CD4-positive, alpha-beta memory T cell (primary cell): Measurements from ENCODE around the gene GNA14. TPM values are rescaled to one million over a fixed set of nuclear protein-coding genes. Genes with fewer than 3 reads are reported as not detected.

Experiments used
- CTCF ChIA-PET: fragments of 350-600 bp; sonication (Branson Sonifier 250); formaldehyde crosslinking; loops from one replicate; lab custom pipeline; 2021; ENCODE audit warnings: inconsistent platforms; ENCODE audit not compliant: partially characterized antibody; lab: Charles Lee
- POLR2A ChIA-PET: fragments of 350-600 bp; sonication (Branson Sonifier 250); formaldehyde crosslinking; loops from one replicate; lab custom pipeline; 2021; ENCODE audit not compliant: partially characterized antibody; lab: Charles Lee
- DNase-seq, 5 donors: peaks; one replicate each; pipeline versions ENCODE4 v3.0.0 to v3.0.0-alpha.2; 2020 to 2022; ENCODE audit warnings: mixed read lengths in 1 of 5
- H3K27ac ChIP-seq: one replicate; pipeline ENCODE4 v1.7.0; 2013; ENCODE audit warnings: low read depth, low read length
- H3K27me3 ChIP-seq: 2 replicates; pipeline ENCODE4 v1.7.0; 2013; ENCODE audit warnings: mild to moderate bottlenecking, low read length, moderate library complexity; ENCODE audit not compliant: insufficient read depth
- H3K36me3 ChIP-seq: 2 replicates; pipeline ENCODE4 v1.7.0; 2013; ENCODE audit warnings: mild to moderate bottlenecking, low read length, moderate library complexity; ENCODE audit not compliant: insufficient read depth
- H3K4me1 ChIP-seq: 2 replicates; pipeline ENCODE4 v1.7.0; 2013; ENCODE audit warnings: mild to moderate bottlenecking, low read length, moderate library complexity; ENCODE audit not compliant: insufficient read depth
- H3K4me3 ChIP-seq, 2 donors: one replicate each; pipeline ENCODE4 v1.7.0; 2013; ENCODE audit warnings: low read length in 2 of 2, mild to moderate bottlenecking in 1 of 2
- H3K9me3 ChIP-seq, 2 donors: one replicate each; pipeline ENCODE4 v1.7.0; 2013; ENCODE audit warnings: low read length in 2 of 2, control low read depth in 1 of 2; ENCODE audit not compliant: control insufficient read depth in 1 of 2
- H3K27ac Mint-ChIP-seq, 7 donors: one replicate each; pipeline ENCODE4 v1.8.0; 2020 to 2021; ENCODE audit warnings: mixed read lengths in 7 of 7, mild to moderate bottlenecking in 6 of 7, inconsistent platforms in 3 of 7, moderate library complexity in 3 of 7
- H3K27me3 Mint-ChIP-seq, 2 donors: one replicate each; pipeline ENCODE4 v1.8.0; 2020 to 2021; ENCODE audit warnings: mixed read lengths in 2 of 2
- H3K36me3 Mint-ChIP-seq, 2 donors: one replicate each; pipeline ENCODE4 v1.8.0; 2020 to 2021; ENCODE audit warnings: mixed read lengths in 2 of 2, inconsistent platforms in 1 of 2, mild to moderate bottlenecking in 1 of 2
- H3K4me1 Mint-ChIP-seq, 4 donors: one replicate each; pipeline ENCODE4 v1.8.0; 2020 to 2021; ENCODE audit warnings: mixed read lengths in 4 of 4, mild to moderate bottlenecking in 1 of 4
- H3K4me3 Mint-ChIP-seq, 8 donors: one replicate each; pipeline ENCODE4 v1.8.0; 2020 to 2021; ENCODE audit warnings: mixed read lengths in 8 of 8, mild to moderate bottlenecking in 7 of 8, moderate library complexity in 6 of 8, inconsistent platforms in 3 of 8
- H3K9me3 Mint-ChIP-seq, 8 donors: one replicate each; pipeline ENCODE4 v1.8.0; 2020 to 2021; ENCODE audit warnings: mixed read lengths in 8 of 8, mild to moderate bottlenecking in 5 of 8, inconsistent platforms in 3 of 8, moderate library complexity in 1 of 8
- intact Hi-C: fragments of 100-400 bp; cut with micrococcal nuclease; formaldehyde crosslinking; loops from one replicate; pipeline ENCODE4 v1.15.1; 2023
- polyA plus RNA-seq, 2 donors: library from polyadenylated mRNA; unstranded; fragments of 300-500 nt; fragmentation: Illumina TruSeq; gene quantifications; one replicate each; pipeline ENCODE4 v1.2.3, GENCODE V29; 2021
- total RNA-seq, 2 experiments: library from RNA; stranded (reverse); gene quantifications; one replicate each; pipeline ENCODE4 v1.2.3, GENCODE V29; 2021

Gene GNA14
- total and polyA plus RNA-seq, 4 experiments from 2014 or later: not detected

- no peaks in the 10 kb centered on the region for H3K4me1 ChIP-seq
- H3K27me3 ChIP-seq: no peaks in the 10 kb centered on the region
- H3K4me3 ChIP-seq: no peak overlapping the region
- peaks cover 0 to 10% (median 6%) of the 10 kb centered on the region in 8 donors for H3K9me3 Mint-ChIP-seq
- DNase-seq: no peak
- no peaks in the 10 kb centered on the region for H3K4me1 Mint-ChIP-seq
- H3K27ac Mint-ChIP-seq: no peak overlapping the region
- H3K27ac ChIP-seq: no peak overlapping the region
- H3K4me3 Mint-ChIP-seq: no peak overlapping the region
- intact Hi-C loops: no loop called here
- H3K36me3 ChIP-seq: no peaks in the 10 kb centered on the region
- H3K36me3 Mint-ChIP-seq: no peaks in the 10 kb centered on the region
- ChIA-PET CTCF (no interaction called here), POLR2A (no interaction called here)
- H3K27me3 Mint-ChIP-seq: peaks cover 7 to 9% of the 10 kb centered on the region in 2 donors
- H3K9me3 ChIP-seq: no peaks in the 10 kb centered on the region
Observed at GRCh38 chr9:77547106-77547730, 100.9 kb downstream of the GNA14 start.

GRCh38 chr9:77546376-77546950 is 101.7 kb downstream of the GNA14 start:
- Histone ChIP-seq H3K9me3 (no peaks in the 10 kb centered on the region), H3K36me3 (no peaks in the 10 kb centered on the region), H3K4me1 (no peaks in the 10 kb centered on the region), H3K27me3 (no peaks in the 10 kb centered on the region), H3K4me3 (no peak overlapping the region), H3K27ac (no peak overlapping the region)
- H3K4me3 Mint-ChIP-seq: no peak overlapping the region
- peaks cover 7 to 9% of the 10 kb centered on the region in 2 donors for H3K27me3 Mint-ChIP-seq
- no peak for DNase-seq
- POLR2A ChIA-PET: no interaction called here
- intact Hi-C loops: no loop called here
- H3K4me1 Mint-ChIP-seq: no peaks in the 10 kb centered on the region
- peaks cover 0 to 18% (median 14%) of the 10 kb centered on the region in 8 donors for H3K9me3 Mint-ChIP-seq
- CTCF ChIA-PET: interaction anchor here (0.7 kb wide), 1 partner anchor 11 kb away, joined by 3 read pairs; no protein-coding TSS in a partner anchor
- no peak overlapping the region for H3K27ac Mint-ChIP-seq
- H3K36me3 Mint-ChIP-seq: no peaks in the 10 kb centered on the region

- Histone ChIP-seq H3K36me3 (no peaks in the 10 kb centered on the region), H3K27ac (no peak overlapping the region), H3K27me3 (no peaks in the 10 kb centered on the region), H3K4me1 (no peaks in the 10 kb centered on the region), H3K4me3 (no peak overlapping the region), H3K9me3 (peaks cover 0 to 3% of the 10 kb centered on the region in 2 donors)
- peaks cover 5 to 7% of the 10 kb centered on the region in 2 donors for H3K27me3 Mint-ChIP-seq
- no peak for DNase-seq
- H3K9me3 Mint-ChIP-seq: peaks cover 0 to 37% (median 31%) of the 10 kb centered on the region in 8 donors
- H3K27ac Mint-ChIP-seq: no peak overlapping the region
- intact Hi-C loops: no loop called here
- peaks cover 2 to 4% of the 10 kb centered on the region in 2 donors for H3K36me3 Mint-ChIP-seq
- ChIA-PET POLR2A (no interaction called here), CTCF (no interaction called here)
- H3K4me1 Mint-ChIP-seq: no peaks in the 10 kb centered on the region
- no peak overlapping the region for H3K4me3 Mint-ChIP-seq
Observed at GRCh38 chr9:77544546-77544945, 103.6 kb downstream of the GNA14 start.

GRCh38 chr9:77543131-77543822 is 104.8 kb downstream of the GNA14 start:
- H3K9me3 ChIP-seq: peaks cover 0 to 3% of the 10 kb centered on the region in 2 donors

GRCh38 chr9:77541600-77541999 is 106.5 kb downstream of the GNA14 start:
- Histone ChIP-seq H3K4me3 (no peak overlapping the region), H3K9me3 (peaks cover 0 to 3% of the 10 kb centered on the region in 2 donors), H3K27me3 (no peaks in the 10 kb centered on the region), H3K4me1 (no peaks in the 10 kb centered on the region), H3K36me3 (no peaks in the 10 kb centered on the region), H3K27ac (no peak overlapping the region)
- CTCF ChIA-PET: interaction anchor here (1.3 kb wide), 1 partner anchor 84 kb away, joined by 3 read pairs; no protein-coding TSS in a partner anchor
- intact Hi-C loops: no loop called here
- POLR2A ChIA-PET: no interaction called here
- H3K27me3 Mint-ChIP-seq: peaks cover 7 to 15% of the 10 kb centered on the region in 2 donors
- peaks cover 0 to 39% (median 32%) of the 10 kb centered on the region in 8 donors for H3K9me3 Mint-ChIP-seq
- H3K27ac Mint-ChIP-seq: peak overlapping the region in 1 of 7 donors; percentile 74
- no peak for DNase-seq
- no peak overlapping the region for H3K4me3 Mint-ChIP-seq
- H3K4me1 Mint-ChIP-seq: no peaks in the 10 kb centered on the region
- H3K36me3 Mint-ChIP-seq: peaks cover 2 to 4% of the 10 kb centered on the region in 2 donors

More at GRCh38 chr9:77543131-77543822, 104.8 kb downstream of the GNA14 start:
- POLR2A ChIA-PET: no interaction called here
- H3K27me3 Mint-ChIP-seq: peaks cover 6 to 9% of the 10 kb centered on the region in 2 donors
- no peaks in the 10 kb centered on the region for H3K36me3 ChIP-seq
- H3K27ac Mint-ChIP-seq: no peak overlapping the region
- H3K27ac ChIP-seq: no peak overlapping the region
- no peaks in the 10 kb centered on the region for H3K4me1 Mint-ChIP-seq
- no peak overlapping the region for H3K4me3 Mint-ChIP-seq
- peaks cover 0 to 39% (median 32%) of the 10 kb centered on the region in 8 donors for H3K9me3 Mint-ChIP-seq
- no peaks in the 10 kb centered on the region for H3K27me3 ChIP-seq
- H3K4me3 ChIP-seq: no peak overlapping the region
- intact Hi-C loops: no loop called here
- DNase-seq: no peak
- CTCF ChIA-PET: no interaction called here
- H3K4me1 ChIP-seq: no peaks in the 10 kb centered on the region
- H3K36me3 Mint-ChIP-seq: peaks cover 2 to 4% of the 10 kb centered on the region in 2 donors

GRCh38 chr9:77541055-77541454 is 107.1 kb downstream of the GNA14 start:
- POLR2A ChIA-PET: no interaction called here
- no peak for DNase-seq
- H3K4me3 Mint-ChIP-seq: no peak overlapping the region
- H3K27me3 Mint-ChIP-seq: peaks cover 5 to 11% of the 10 kb centered on the region in 2 donors
- peaks cover 0 to 39% (median 29%) of the 10 kb centered on the region in 8 donors for H3K9me3 Mint-ChIP-seq
- Histone ChIP-seq H3K27ac (no peak overlapping the region), H3K9me3 (peaks cover 0 to 3% of the 10 kb centered on the region in 2 donors), H3K4me3 (no peak overlapping the region), H3K4me1 (no peaks in the 10 kb centered on the region), H3K36me3 (no peaks in the 10 kb centered on the region), H3K27me3 (no peaks in the 10 kb centered on the region)
- intact Hi-C loops: no loop called here
- CTCF ChIA-PET: interaction anchor here (1.3 kb wide), 1 partner anchor 84 kb away, joined by 3 read pairs; no protein-coding TSS in a partner anchor
- no peak overlapping the region for H3K27ac Mint-ChIP-seq
- no peaks in the 10 kb centered on the region for H3K4me1 Mint-ChIP-seq
- peaks cover 2 to 4% of the 10 kb centered on the region in 2 donors for H3K36me3 Mint-ChIP-seq

- H3K4me1 ChIP-seq: no peaks in the 10 kb centered on the region
- CTCF ChIA-PET: no interaction called here
- H3K27ac Mint-ChIP-seq: no peak overlapping the region
Observed at GRCh38 chr9:77534376-77535057, 113.6 kb downstream of the GNA14 start.

More at GRCh38 chr9:77534376-77535057, 113.6 kb downstream of the GNA14 start:
- H3K4me1 Mint-ChIP-seq: no peaks in the 10 kb centered on the region
- peaks cover 0 to 4% (median under 1%) of the 10 kb centered on the region in 8 donors for H3K9me3 Mint-ChIP-seq
- no peaks in the 10 kb centered on the region for H3K36me3 ChIP-seq
- H3K27ac ChIP-seq: no peak overlapping the region
- intact Hi-C loops: no loop called here
- no peaks in the 10 kb centered on the region for H3K36me3 Mint-ChIP-seq
- no peak overlapping the region for H3K4me3 ChIP-seq
- no peaks in the 10 kb centered on the region for H3K9me3 ChIP-seq
- H3K27me3 ChIP-seq: no peaks in the 10 kb centered on the region
- POLR2A ChIA-PET: no interaction called here
- H3K4me3 Mint-ChIP-seq: no peak overlapping the region
- peaks cover 3 to 11% of the 10 kb centered on the region in 2 donors for H3K27me3 Mint-ChIP-seq
- no peak for DNase-seq
